NOMO-1 treated with DMSO at 0.1 percent for 48 hours (cell line): Measurements from ENCODE around the gene CTNNA3.

Experiments
- DNase-seq: peaks from one replicate; lab custom pipeline; 2025; ENCODE audit not compliant: unreplicated experiment; lab: John Stamatoyannopoulos, UW

Gene CTNNA3

GRCh38 chr10:66189271-66189670 lies 1506.7 kb downstream of the CTNNA3 start:
- peak; percentile 11 for DNase-seq

- peak; percentile 34 for DNase-seq
These were observed 1508.8 kb downstream of the CTNNA3 start for GRCh38 chr10:66187053-66187733.

GRCh38 chr10:66183028-66183427 lies 1513.0 kb downstream of the CTNNA3 start:
- DNase-seq = no peak

GRCh38 chr10:66180581-66181318 lies 1515.2 kb downstream of the CTNNA3 start:
- DNase-seq = peak; percentile 44

GRCh38 chr10:66180021-66180420 lies 1516.0 kb downstream of the CTNNA3 start:
- no peak for DNase-seq

GRCh38 chr10:66176772-66177171 lies 1519.2 kb downstream of the CTNNA3 start:
- DNase-seq = peak; percentile 44

- no peak for DNase-seq
These were observed 1528.2 kb downstream of the CTNNA3 start for GRCh38 chr10:66167816-66168215.

- DNase-seq = no peak
These were observed 1533.3 kb downstream of the CTNNA3 start for GRCh38 chr10:66162560-66163143.

- DNase-seq = no peak
These were observed 1544.6 kb downstream of the CTNNA3 start for GRCh38 chr10:66151346-66151745.

- DNase-seq = no peak
These were observed 1547.7 kb downstream of the CTNNA3 start for GRCh38 chr10:66148312-66148711.

GRCh38 chr10:66144016-66144415 lies 1552.0 kb downstream of the CTNNA3 start:
- DNase-seq = no peak

- DNase-seq = no peak
These were observed 1593.2 kb downstream of the CTNNA3 start for GRCh38 chr10:66102756-66103155.

GRCh38 chr10:66098595-66099480 lies 1597.2 kb downstream of the CTNNA3 start:
- no peak for DNase-seq

- no peak for DNase-seq
These were observed 1600.4 kb downstream of the CTNNA3 start for GRCh38 chr10:66095610-66096009.

GRCh38 chr10:66085906-66086305 lies 1610.1 kb downstream of the CTNNA3 start:
- no peak for DNase-seq

- no peak for DNase-seq
These were observed 1624.1 kb downstream of the CTNNA3 start for GRCh38 chr10:66071907-66072306.

GRCh38 chr10:66058594-66058993 lies 1637.4 kb downstream of the CTNNA3 start:
- no peak for DNase-seq

GRCh38 chr10:66049335-66049734 lies 1646.7 kb downstream of the CTNNA3 start:
- no peak for DNase-seq

GRCh38 chr10:66045859-66046258 lies 1650.1 kb downstream of the CTNNA3 start:
- no peak for DNase-seq

GRCh38 chr10:66041771-66042170 lies 1654.2 kb downstream of the CTNNA3 start:
- no peak for DNase-seq

GRCh38 chr10:66038623-66039022 lies 1657.4 kb downstream of the CTNNA3 start:
- no peak for DNase-seq
